NCI-H2029 (cell line): ENCODE data around the gene NDFIP2.

Experiments used
- DNase-seq: peaks from one replicate; lab custom pipeline; 2025; lab: John Stamatoyannopoulos, UW

NDFIP2 gene

GRCh38 chr13:79459906-79460305, 21.0 kb upstream of the NDFIP2 start:
- no peak for DNase-seq

- DNase-seq: no peak
Measured at GRCh38 chr13:79462895-79463294, 18.1 kb upstream of the NDFIP2 start.

- DNase-seq: no peak
Measured at GRCh38 chr13:79463604-79464003, 17.4 kb upstream of the NDFIP2 start.

- DNase-seq: no peak
Measured at GRCh38 chr13:79466872-79467271, 14.1 kb upstream of the NDFIP2 start.

DNA sequence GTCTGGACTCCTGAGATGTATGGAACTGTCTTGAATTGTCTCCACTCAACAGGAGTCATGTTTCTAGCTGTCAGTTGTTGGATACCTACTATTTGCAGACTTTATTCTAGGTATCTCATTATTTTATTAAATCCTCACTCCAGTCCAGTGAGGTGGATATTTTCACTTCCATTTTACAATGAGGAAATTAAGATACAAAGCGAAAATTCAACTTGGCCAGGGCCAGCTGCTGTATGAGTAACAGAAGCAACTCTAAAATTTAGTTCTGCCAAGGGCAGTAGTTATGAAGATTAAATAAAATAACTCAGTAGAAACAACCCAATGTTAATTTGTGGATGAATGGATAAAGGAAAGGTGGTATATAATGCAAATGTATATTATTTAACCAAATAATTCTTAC, 12.6 kb upstream of the NDFIP2 start:
- no peak for DNase-seq

DNA sequence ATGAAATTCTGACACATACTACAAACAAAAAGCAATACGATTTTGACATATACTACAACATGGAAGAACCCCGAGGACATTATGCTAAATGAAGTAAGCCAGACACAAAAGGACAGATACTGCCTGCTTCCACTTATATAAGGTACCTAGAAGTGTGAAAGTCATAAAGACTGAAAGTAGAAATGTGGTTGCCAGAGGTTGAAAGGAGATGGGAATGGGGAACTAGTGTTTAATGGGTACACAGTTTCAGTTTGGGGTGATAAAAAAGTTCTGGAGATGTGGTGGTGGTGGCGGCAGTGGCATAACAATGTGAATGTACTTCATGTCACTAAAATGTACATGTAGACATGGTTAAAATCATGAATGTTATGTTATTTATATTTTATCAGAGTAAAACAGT, 12.1 kb upstream of the NDFIP2 start:
- no peak for DNase-seq

- no peak for DNase-seq
Measured at GRCh38 chr13:79469608-79470007, 11.3 kb upstream of the NDFIP2 start.

DNA sequence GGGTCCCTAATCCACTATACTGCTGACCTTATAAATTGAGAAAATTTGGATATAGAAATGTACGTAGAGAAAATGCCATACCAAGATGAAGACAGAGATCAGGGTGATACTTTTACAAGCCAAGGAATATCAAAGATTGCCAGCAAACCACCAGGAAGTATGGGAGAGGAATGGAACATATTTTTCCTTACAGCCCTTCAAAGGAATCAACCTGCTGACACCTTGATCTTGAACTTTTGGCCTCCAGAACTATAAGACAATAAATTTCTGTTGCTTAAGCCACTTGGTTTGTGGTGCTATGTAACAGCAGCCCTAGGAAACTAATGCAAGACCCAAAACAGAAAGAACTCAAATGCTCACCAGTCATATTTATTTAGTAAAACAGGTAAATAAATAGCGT, 10.3 kb upstream of the NDFIP2 start:
- no peak for DNase-seq

DNA sequence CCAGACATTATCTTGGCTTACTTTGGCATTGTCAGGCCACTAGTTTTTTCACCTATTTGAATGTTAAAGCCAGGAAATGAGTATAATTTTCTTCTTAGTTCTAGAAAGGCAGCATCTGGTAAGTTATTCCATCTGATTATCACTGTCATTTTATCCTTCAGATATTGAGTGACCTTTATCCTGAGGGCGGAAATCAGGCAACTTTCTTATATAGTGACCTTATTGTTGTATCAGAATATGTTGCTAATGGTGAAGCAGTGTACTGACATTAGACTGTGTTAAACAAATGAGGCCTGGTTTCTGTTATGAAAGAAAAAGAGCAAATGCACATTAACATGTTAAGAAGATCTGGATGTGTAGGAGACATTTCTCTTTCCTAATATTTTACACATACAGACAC, 5.4 kb upstream of the NDFIP2 start:
- DNase-seq: no peak

GRCh38 chr13:79477968-79478367, 3.0 kb upstream of the NDFIP2 start:
- DNase-seq: no peak

GRCh38 chr13:79479882-79480281, 1.1 kb upstream of the NDFIP2 start:
- no peak for DNase-seq

GRCh38 chr13:79481685-79482052, 714 bp downstream of the NDFIP2 start:
- no peak for DNase-seq

DNA sequence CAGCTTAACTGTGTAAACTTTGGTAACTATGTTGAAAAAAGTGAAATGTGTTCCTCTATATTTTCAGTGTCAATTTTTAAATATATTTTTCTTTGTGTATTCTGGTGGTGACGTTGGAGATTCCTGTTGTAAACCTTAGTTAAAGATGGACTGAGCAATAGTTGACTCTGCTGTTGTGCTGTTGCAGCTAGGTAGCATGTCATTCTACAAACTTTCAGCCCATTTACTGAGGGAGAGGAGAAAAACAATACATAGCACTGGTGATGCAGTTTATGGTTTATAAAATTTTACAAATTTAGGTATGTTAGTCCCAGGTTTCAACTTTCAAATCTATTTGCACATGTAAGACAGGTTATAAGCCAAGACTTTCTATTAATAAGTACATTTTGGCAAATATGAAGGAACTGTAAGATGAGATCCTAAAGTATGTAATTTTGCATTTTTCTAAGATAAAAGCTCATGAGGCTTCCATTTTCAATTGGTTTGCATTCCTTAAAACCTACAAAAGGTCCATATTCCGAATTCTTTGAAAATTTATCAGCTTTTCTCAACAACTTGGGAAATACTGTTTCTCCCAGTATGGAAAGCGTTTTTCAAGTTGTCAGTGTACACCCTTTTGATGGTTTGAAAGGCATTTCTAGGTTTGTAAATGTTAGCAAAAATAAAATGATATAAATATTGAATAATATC, 1.5 kb downstream of the NDFIP2 start:
- no peak for DNase-seq

DNA sequence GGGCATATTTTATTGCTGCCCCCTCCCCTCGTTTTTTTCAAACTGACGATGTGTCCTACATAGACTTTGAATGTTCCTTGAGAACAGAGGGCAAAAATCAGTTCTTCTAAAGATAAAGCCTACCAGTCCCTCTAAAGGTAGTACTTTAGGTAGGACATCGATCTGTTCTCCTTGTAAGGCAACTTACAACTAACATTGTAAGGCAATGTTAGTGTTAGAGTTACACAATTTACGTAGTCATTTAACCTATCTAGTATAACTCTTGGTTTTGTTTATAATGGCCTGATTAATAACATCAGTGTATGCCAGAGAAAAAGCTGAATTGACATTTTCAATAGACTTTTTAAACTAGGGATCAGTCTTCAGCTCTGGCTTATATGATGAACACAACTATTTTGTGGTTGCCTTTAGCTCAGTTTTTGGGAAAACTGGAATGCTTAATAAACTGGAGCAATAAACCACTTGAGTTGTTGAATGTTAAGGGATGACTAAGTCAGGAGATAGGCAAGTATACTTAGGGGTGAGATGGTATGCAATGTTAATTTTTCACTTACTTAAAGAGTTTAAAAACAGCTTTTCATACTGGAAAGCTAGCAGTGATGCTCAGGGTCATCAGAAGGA, 2.2 kb downstream of the NDFIP2 start:
- DNase-seq: no peak

GRCh38 chr13:79485014-79485811, 4.3 kb downstream of the NDFIP2 start:
- DNase-seq: no peak

GRCh38 chr13:79486433-79487188, 5.7 kb downstream of the NDFIP2 start:
- no peak for DNase-seq

GRCh38 chr13:79490326-79490725, 9.4 kb downstream of the NDFIP2 start:
- DNase-seq: no peak

DNA sequence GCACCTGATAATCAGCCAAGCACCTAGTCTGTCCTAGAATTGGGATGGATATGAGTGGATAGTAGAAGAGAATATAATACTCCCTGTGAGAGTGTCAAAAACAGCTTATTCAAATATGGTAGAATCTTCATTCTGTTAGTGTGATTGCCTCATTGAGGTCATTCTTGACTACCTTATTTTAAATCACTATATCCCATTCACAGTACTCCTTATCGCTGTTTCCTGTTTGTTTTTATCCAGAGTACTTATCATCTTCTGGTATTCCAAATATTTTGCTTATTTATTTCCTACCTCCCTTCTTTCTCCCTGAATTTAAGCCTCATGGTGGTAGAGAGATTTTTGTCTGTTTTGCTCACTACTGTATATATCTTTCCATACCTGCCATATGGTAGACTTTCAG, 9.9 kb downstream of the NDFIP2 start:
- no peak for DNase-seq

DNA sequence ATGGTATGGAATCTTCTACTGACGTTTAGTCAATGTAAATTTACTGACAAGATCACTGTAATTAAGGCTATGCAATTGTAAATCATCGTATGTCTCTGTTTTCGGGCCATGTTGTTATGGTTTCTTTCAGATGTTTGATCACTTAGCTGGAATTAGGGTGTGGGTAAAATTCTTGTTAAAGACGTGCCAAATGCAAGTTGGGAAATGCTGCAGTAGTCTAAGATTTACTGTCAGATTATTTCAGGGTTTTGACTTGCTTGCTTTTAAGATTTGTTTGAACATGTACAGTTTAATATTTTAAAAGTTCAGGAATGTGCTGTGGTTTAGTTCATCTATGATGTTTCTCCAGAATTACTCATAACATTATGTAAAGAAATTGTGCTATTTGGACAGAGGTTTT, 10.8 kb downstream of the NDFIP2 start:
- no peak for DNase-seq

DNA sequence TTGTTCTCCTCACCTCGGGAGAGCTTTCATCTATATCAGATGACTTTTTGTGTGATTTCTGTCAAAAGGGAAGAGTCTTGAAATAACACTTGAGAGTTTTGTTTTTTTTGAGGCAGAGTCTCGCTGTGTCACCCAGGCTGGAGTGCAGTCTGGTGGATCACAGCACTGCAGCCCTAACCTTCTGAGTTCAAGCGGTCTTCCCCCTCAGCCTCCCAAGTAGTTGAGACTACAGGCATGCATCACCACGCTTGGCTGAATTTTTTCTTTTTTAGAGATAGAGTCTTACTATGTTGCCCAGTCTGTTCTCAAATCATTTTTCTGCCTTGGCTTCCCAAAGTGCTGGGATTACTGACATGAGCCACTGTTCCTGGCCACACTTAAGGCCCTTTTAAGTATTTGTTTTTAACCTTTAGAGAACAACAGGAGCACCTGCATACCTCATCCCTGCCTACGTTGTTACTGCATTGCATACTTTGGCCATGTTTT, 11.4 kb downstream of the NDFIP2 start:
- no peak for DNase-seq

GRCh38 chr13:79492918-79493594, 12.1 kb downstream of the NDFIP2 start:
- DNase-seq: no peak

DNA sequence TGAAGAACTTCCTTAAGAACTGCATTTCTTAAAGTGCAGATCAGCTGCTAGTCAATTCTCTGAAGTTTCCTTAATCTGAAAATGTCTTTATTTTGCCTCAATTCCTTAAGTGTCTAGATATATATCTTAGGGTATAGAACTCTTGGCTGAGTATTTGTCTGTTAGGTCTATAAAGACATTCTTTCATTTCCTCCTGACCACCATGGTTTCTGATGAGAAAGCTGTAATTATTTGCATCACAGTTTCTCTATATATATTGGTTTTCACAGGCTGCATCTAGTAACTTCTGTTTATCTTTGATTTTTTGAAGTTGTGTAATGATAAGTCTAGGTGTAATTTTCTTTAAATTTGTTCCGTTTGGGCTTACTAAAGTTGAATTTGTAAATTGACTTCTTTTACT, 15.2 kb downstream of the NDFIP2 start:
- DNase-seq: no peak
